Right lobe of liver (tissue), 6 donors: ENCODE data around the gene HTRA3. TPM values are rescaled to one million over a fixed set of nuclear protein-coding genes. Genes with fewer than 3 reads are reported as not detected.

Experiments used
- ATAC-seq, 4 donors: fragments of 200-7000 bp; cut with Tn5 transposase; one replicate each; pipeline ENCODE4 v1.9.1; 2020; ENCODE audit warnings: mild to moderate bottlenecking in 4 of 4, moderate library complexity in 4 of 4
- DNase-seq, 3 donors: peaks; one replicate each; pipeline ENCODE4 v3.0.0-alpha.2; 2020
- H3K27ac ChIP-seq, 3 donors: fragments of 200-600 bp; one replicate each; pipeline ENCODE4 v1.8.0; 2022
- H3K27me3 ChIP-seq, 2 donors: fragments of 200-600 bp; one replicate each; pipeline ENCODE4 v1.8.0; 2022
- H3K36me3 ChIP-seq, 4 donors: fragments of 200-600 bp; sonication (generic) in 1 of 4; one replicate each; pipeline versions ENCODE4 v1.5.1 to v1.8.0; 2017 to 2022; ENCODE audit warnings: control low read depth in 1 of 4
- H3K4me1 ChIP-seq, 4 donors: fragments of 200-600 bp; sonication (generic) in 1 of 4; one replicate each; pipeline versions ENCODE4 v1.5.1 to v1.8.0; 2017 to 2022; ENCODE audit warnings: control low read depth in 1 of 4
- H3K4me3 ChIP-seq, 3 donors: fragments of 200-600 bp; one replicate each; pipeline ENCODE4 v1.8.0; 2022
- H3K9me3 ChIP-seq, 4 donors: fragments of 200-600 bp; sonication (generic) in 1 of 4; one replicate each; pipeline versions ENCODE4 v1.5.1 to v1.8.0; 2017 to 2022; ENCODE audit warnings: control low read depth in 1 of 4
- CTCF ChIP-seq, 4 donors: fragments of 200-600 bp in 3 of 4; fragments of 450-650 bp in 1 of 4; IDR thresholded peaks; one replicate each; pipeline versions ENCODE4 v1.5.1 to v1.8.0; 2016 to 2022; ENCODE audit warnings: antibody characterized with exemption in 4 of 4, mild to moderate bottlenecking in 2 of 4
- POLR2A ChIP-seq: fragments of 450-650 bp; IDR thresholded peaks from one replicate; pipeline ENCODE4 v1.6.1; 2017; ENCODE audit warnings: antibody characterized with exemption, mild to moderate bottlenecking
- WGBS: methylation state at CpG from one replicate; pipeline ENCODE4 v1.1.6; 2018; ENCODE audit warnings: low coverage, low lambda C conversion rate; ENCODE audit not compliant: insufficient coverage; ENCODE audit errors: missing lambda C conversion rate; 5-methylcytosine and 5-hydroxymethylcytosine counted together
- intact Hi-C, 2 donors: fragments of 100-400 bp; cut with DNase I; formaldehyde crosslinking; loops; one replicate each; pipeline versions ENCODE4 v1.11.2 to v1.14.1; 2022
- total RNA-seq, 6 experiments: library from RNA; depleted of rRNA in 2 of 6; stranded (reverse); fragments of >200 nt in 2 of 6; fragmentation: NEBNext Ultra II Directional in 3 of 6; extraction: Animal tissue kit (Norgen Biotek cat#: 25700) in 3 of 6; gene quantifications; one replicate each; pipeline versions ENCODE4 v1.1.0 to v1.2.4, GENCODE V29; 2016 to 2023
- donor health status: DM: no; HTN: yes; CAD: no.
- donor health status: DM: no; HTN: no; CAD: no.
- donor health status: DM: no; HTN: no; CAD: no.
- donor health status: DM: no; HTN: yes; CAD: no.
- donor health status: DM: no; HTN: yes; CAD: no.

HTRA3 gene
- total RNA-seq, 6 experiments from 2014 or later, result 0.32 to 1.6 (median 1.0) TPM

GRCh38 chr4:8353158-8353669 lies 83.7 kb downstream of the HTRA3 start:
- ATAC-seq, result no peak
- Histone ChIP-seq H3K4me1 (no peaks in the 10 kb centered on the region), H3K27ac (no peak overlapping the region), H3K36me3 (no peaks in the 10 kb centered on the region), H3K9me3 (no peaks in the 10 kb centered on the region), H3K27me3 (no peaks in the 10 kb centered on the region), H3K4me3 (no peak overlapping the region)
- DNase-seq, result no peak
- 80% methylated on average over 1 of the region's 9 CpGs for WGBS
- intact Hi-C loops, result no loop called here
- no peak for TF ChIP-seq POLR2A
- no peak for TF ChIP-seq CTCF (IDR thresholded peaks at IDR 0.05)

GRCh38 chr4:8353912-8354453 lies 84.4 kb downstream of the HTRA3 start:
- intact Hi-C loops, result no loop called here
- no peaks in the 10 kb centered on the region for H3K27me3 ChIP-seq
- no peaks in the 10 kb centered on the region for H3K4me1 ChIP-seq
- no peak overlapping the region for H3K27ac ChIP-seq
- DNase-seq, result no peak
- WGBS, result 79% methylated on average over 10 of the region's 12 CpGs
- H3K4me3 ChIP-seq, result no peak overlapping the region
- H3K9me3 ChIP-seq, result no peaks in the 10 kb centered on the region
- ATAC-seq, result no peak
- no peak for TF ChIP-seq POLR2A
- TF ChIP-seq CTCF (IDR thresholded peaks at IDR 0.05), result no peak
- H3K36me3 ChIP-seq, result no peaks in the 10 kb centered on the region

- 53% methylated on average over 6 of the region's 6 CpGs for WGBS
- DNase-seq (no peak), ATAC-seq (no peak)
- no peaks in the 10 kb centered on the region for H3K27me3 ChIP-seq
- H3K9me3 ChIP-seq, result no peaks in the 10 kb centered on the region
- H3K27ac ChIP-seq, result no peak overlapping the region
- no peaks in the 10 kb centered on the region for H3K36me3 ChIP-seq
- intact Hi-C loops, result no loop called here
- TF ChIP-seq CTCF (IDR thresholded peaks at IDR 0.05) (no peak), POLR2A (no peak)
- no peak overlapping the region for H3K4me3 ChIP-seq
- no peaks in the 10 kb centered on the region for H3K4me1 ChIP-seq
Observed at GRCh38 chr4:8355306-8355705, 85.8 kb downstream of the HTRA3 start.

- 76% methylated on average over 8 of the region's 8 CpGs for WGBS
- ATAC-seq (no peak), DNase-seq (no peak)
- no peaks in the 10 kb centered on the region for H3K27me3 ChIP-seq
- intact Hi-C loops, result no loop called here
- H3K27ac ChIP-seq, result no peak overlapping the region
- TF ChIP-seq CTCF (IDR thresholded peaks at IDR 0.05) (no peak), POLR2A (no peak)
- no peak overlapping the region for H3K4me3 ChIP-seq
- no peaks in the 10 kb centered on the region for H3K36me3 ChIP-seq
- H3K4me1 ChIP-seq, result no peaks in the 10 kb centered on the region
- H3K9me3 ChIP-seq, result no peaks in the 10 kb centered on the region
Observed at GRCh38 chr4:8355864-8356565, 86.5 kb downstream of the HTRA3 start.

Other genes starting within 250 kb of the HTRA3 start
- gene ABLIM2, start 110.9 kb upstream of the HTRA3 start, total RNA-seq, result 1 to 10 TPM in 5 of 6 experiments, under 1 TPM in 1; 0.93 to 3.5 (median 2.3) TPM
- 10 to 100 TPM; 13.2 to 48.0 (median 24.9) TPM for gene SH3TC1, start 70.5 kb upstream of the HTRA3 start, total RNA-seq
- gene ACOX3, start 171.0 kb downstream of the HTRA3 start, total RNA-seq, result 10 to 100 TPM; 18.5 to 36.9 (median 21.9) TPM
- 10 to 100 TPM in 3 of 6 experiments, 1 to 10 TPM in 3; 8.8 to 10.6 (median 9.6) TPM for gene TRMT44, start 171.0 kb downstream of the HTRA3 start, total RNA-seq